LoVo (cell line): ENCODE data around the gene CEP250.
"Not testable (repeated sequence)": the region's sequence is repeated elsewhere in the genome, so short reads cannot be mapped to it uniquely, and the experiment has no call there.

Experiments used
- DNase-seq: peaks from one replicate; pipeline ENCODE4 v3.0.0-alpha.2; 2016; ENCODE audit warnings: low spot score

The CEP250 gene

GRCh38 chr20:35527122-35527769 is 71.8 kb downstream of the CEP250 start:
- DNase-seq, result no peak

- DNase-seq, result no peak
Observed at GRCh38 chr20:35529552-35529951, 74.2 kb downstream of the CEP250 start, which contains the start of gene C20orf173. Gene C20orf173 (minus strand): TSS chr20:35529652. CDS start chr20:35529373, 279 bp downstream.

- no peak for DNase-seq
Observed at GRCh38 chr20:35539756-35540212, 84.4 kb downstream of the CEP250 start.

DNA sequence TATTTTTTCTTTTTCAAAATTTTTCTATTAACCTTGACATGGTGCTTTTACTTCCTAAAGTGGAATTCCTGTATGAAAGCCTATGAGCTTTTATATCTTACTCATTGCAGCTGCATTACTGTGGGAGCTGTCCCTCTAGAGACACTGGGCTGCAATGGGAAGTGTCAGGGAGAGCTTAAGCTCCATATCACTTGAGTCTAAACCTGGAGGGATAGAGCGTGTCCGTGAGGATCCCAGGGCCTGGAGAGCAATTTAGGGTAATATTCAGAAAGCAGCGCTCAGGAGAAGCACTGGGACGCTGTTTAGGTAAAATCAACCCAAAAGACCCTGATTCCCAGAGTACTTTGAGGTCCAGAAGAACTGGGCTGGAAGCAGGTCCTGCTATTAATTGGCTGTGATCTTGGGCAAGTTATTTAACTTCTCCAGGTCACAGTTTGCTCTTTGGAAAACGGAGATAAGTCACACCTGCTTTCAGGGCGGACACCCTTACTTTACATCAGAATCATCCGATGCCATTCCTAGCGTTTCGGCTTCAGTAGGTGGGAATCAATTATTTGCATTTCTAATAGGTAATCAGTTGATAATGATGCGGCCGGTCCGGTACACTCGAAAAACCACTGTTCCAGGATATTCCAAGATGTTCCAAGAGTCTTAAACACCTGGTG is 85.9 kb downstream of the CEP250 start:
- DNase-seq, result no peak

DNA sequence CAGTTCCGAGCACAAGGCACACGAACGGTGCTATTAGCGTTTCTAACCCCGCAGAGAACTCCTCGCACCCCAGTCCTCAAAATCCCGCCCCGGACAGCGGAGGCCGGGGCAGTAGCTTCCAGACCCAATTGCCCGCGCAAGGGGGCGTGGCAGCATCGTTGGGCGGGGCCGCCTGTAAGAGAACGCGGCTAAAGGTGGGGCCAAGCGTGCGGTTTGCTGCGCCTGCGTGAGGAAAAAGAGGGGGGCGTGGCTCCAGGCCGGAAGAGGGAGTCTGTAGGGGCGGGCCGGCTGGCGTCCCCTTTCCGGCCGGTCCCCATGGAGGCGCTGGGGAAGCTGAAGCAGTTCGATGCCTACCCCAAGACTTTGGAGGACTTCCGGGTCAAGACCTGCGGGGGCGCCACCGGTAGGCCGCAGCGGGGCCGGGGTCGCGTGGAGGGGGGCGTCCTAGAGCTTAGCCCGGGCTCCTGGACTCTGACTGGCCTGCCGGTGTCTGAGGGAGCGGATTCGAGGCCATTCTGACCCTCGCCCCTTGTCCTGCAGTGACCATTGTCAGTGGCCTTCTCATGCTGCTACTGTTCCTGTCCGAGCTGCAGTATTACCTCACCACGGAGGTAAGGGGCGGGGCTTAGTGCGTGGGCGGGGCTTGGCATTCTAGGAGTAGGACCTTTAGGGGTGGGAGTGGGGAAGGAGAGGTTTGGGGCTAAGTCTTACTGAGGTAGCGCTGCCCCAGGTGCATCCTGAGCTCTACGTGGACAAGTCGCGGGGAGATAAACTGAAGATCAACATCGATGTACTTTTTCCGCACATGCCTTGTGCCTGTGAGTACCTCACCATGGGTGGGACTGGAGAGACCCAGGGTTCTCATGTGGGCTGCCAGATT is 86.6 kb downstream of the CEP250 start, which contains the start of gene ERGIC3:
TSS of gene ERGIC3 (plus strand) at position 296 of the 880 bp plus-strand sequence. CDS start at position 316, 20 bp downstream.
- DNase-seq, result peak; percentile 99

GRCh38 chr20:35542990-35543389 is 87.6 kb downstream of the CEP250 start:
- DNase-seq, result no peak

GRCh38 chr20:35544436-35544835 is 89.0 kb downstream of the CEP250 start:
- DNase-seq, result no peak

- peak; percentile 54 for DNase-seq
Observed at GRCh38 chr20:35544941-35545340, 89.5 kb downstream of the CEP250 start.

GRCh38 chr20:35546127-35546526 is 90.7 kb downstream of the CEP250 start:
- no peak for DNase-seq

DNA sequence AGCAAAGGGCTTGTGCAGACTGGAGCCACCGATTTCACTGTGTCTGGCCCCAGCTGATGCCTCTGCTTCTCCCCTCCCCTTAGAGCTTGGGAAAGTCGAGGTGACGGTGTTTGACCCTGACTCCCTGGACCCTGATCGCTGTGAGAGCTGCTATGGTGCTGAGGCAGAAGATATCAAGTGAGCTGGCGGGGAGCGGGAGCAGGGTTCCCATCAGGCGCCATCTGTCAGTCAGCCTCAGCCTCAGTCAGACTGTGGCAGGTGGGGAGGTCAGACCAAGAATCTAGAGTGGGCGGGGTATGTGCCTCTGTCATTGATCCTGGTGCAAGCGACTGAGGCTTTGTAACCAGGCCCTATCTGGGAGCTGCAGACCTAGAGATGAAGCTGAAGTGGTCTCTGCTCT is 91.9 kb downstream of the CEP250 start:
- no peak for DNase-seq

- no peak for DNase-seq
Observed at GRCh38 chr20:35551503-35551902, 96.1 kb downstream of the CEP250 start.

DNA sequence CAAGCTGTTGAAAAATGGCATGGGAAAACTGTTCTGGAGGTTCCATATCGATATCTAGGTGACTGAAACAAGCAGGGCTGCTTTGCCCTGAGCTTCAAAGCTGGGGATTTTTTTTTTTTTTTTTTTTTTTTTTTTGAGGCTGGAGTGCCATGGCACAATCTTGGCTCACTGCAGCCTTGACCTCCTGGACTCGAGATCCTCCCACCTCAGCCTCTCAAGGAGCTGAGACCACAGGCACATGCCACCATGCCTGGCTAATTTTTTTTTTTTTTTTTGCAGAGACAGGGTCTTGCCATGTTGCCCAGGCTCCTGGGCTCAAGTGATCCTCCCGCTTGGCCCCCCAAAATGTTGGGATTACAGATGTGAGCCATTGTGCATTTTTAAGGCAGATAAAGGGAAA is 97.5 kb downstream of the CEP250 start:
- no peak for DNase-seq

DNA sequence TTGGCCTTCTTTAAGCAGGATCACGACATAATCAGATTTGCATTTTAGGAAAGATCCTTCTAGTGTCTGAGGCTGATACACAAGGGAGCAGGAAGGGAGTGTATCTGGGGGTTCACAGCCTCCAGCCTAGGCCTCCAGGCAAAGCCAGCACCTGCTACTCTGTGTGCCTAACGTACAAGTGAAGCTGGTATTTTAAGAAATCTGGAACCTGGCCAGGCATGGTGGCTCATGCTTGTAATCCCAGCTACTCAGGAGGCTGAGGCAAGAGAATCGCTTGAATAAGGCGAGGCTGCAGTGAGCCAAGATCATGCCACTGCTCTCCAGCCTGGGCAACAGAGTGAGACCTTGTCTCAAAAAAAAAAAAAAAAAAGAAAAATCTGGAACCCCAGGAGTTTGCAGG is 100.1 kb downstream of the CEP250 start:
- DNase-seq, result not testable (repeated sequence)

DNA sequence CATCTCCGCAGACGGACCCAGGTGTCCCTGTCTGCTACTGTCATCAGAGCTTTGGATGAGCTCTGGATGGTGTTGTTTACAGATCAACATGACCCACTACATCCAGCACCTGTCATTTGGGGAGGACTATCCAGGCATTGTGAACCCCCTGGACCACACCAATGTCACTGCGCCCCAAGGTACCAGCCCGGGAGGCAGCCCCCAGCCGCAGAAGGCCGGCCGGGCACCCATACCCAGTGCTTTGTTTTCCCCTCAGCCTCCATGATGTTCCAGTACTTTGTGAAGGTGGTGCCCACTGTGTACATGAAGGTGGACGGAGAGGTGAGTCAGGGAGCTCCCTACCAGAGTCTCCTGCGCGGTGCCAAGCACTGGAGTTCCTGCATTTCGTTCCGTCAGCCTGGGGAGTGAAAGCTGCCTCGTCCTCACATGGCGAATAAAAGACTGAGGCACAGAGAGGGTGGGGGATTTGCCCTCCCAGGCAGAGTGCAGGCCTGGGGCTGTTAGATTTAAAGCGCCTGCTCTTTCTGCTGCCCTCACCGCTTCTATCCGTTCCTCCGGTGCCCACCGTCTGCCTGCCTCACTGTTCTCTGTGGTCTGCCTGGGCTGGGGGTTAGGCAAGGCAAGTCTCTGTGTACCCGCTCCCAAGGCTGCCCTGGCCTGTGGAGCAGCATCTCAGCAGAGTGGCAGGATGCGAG is 100.7 kb downstream of the CEP250 start:
- DNase-seq, result no peak

DNA sequence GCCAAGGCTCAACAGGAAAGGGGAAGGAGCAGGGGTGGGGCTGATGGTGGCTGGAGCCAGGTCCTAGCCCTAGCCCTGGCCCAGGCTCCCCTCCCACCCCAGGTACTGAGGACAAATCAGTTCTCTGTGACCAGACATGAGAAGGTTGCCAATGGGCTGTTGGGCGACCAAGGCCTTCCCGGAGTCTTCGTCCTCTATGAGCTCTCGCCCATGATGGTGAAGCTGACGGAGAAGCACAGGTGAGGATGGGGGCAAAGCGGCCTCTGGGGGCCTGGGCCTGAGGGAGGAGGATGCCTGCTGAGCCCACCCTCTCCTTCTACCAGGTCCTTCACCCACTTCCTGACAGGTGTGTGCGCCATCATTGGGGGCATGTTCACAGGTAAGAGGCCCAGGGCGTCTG is 101.5 kb downstream of the CEP250 start:
- DNase-seq, result no peak

DNA sequence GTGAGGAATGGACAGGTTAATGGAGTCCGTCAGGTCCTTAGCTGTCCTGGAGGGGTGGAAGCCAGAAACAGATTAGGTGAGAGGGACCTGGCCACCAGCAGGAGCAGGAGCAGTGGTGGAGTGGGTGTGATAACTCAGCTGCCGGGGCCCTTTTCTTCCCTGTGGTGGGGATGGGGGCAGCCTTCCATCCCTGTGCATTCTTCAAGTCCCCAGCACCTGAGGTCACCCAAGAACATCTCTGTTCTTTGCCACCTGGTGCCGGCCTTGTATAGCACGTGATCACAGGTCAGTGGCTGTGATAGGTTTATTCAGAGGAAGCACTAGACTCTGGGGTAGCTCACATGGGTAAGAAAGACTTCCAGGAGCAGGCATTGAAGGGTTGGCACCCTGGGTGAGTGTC is 103.1 kb downstream of the CEP250 start:
- DNase-seq, result no peak

- DNase-seq, result no peak
Observed at GRCh38 chr20:35559042-35559693, 103.8 kb downstream of the CEP250 start.

DNA sequence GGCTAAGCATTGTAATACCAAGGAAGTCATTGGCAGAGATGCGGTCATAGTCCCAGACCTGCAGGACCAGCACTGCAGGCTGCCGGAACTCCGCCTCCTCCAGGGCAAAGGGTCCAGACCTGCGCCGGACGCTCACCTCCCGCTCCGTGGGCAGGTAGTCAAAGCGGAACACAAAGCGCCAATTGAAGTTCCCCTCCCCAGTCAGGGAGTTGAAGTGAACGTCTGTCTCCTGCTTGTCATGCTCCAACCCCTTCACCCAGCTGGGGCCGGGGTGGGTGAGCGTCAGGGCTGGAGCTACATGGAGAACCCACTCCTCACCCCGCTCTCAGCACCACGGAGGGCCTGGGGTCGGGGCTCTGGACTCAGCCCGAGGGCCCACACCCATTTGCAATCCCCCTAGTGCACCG is 104.7 kb downstream of the CEP250 start:
- no peak for DNase-seq

- DNase-seq, result no peak
Observed at GRCh38 chr20:35560541-35560940, 105.1 kb downstream of the CEP250 start.

GRCh38 chr20:35561268-35561667 is 105.9 kb downstream of the CEP250 start:
- DNase-seq, result no peak

- DNase-seq, result no peak
Observed at GRCh38 chr20:35561671-35562070, 106.3 kb downstream of the CEP250 start.
